GM08714 (cell line): Measurements from ENCODE around the gene CCNF.
"Not testable (repeated sequence)": the region's sequence is repeated elsewhere in the genome, so short reads cannot be mapped to it uniquely, and the experiment has no call there.

ENCODE experiments used
- H3K4me3 ChIP-seq: fragments of 200-500 bp; sonication (Bioruptor generic); 2 replicates; pipeline ENCODE4 v1.5.1; 2014; ENCODE audit warnings: mild to moderate bottlenecking, low read length, inconsistent platforms
- ZNF274 ChIP-seq: IDR thresholded peaks from 2 replicates; pipeline ENCODE4 v1.6.1; 2012; ENCODE audit warnings: mild to moderate bottlenecking, low read depth, low read length

Gene CCNF

GRCh38 chr16:2424061-2425007, 4.9 kb upstream of the CCNF start:
- no peak for TF ChIP-seq ZNF274
- H3K4me3 ChIP-seq, result no peak overlapping the region

- TF ChIP-seq ZNF274, result no peak
- no peak overlapping the region for H3K4me3 ChIP-seq
Measured at GRCh38 chr16:2425008-2425518, 4.2 kb upstream of the CCNF start.

- TF ChIP-seq ZNF274, result no peak
- H3K4me3 ChIP-seq, result no peak overlapping the region
Measured at GRCh38 chr16:2425825-2426430, 3.3 kb upstream of the CCNF start.

- H3K4me3 ChIP-seq, result no peak overlapping the region
- no peak for TF ChIP-seq ZNF274
Measured at GRCh38 chr16:2426941-2427361, 2.3 kb upstream of the CCNF start.

GRCh38 chr16:2427526-2427925, 1.7 kb upstream of the CCNF start:
- no peak overlapping the region for H3K4me3 ChIP-seq
- TF ChIP-seq ZNF274, result no peak

GRCh38 chr16:2428051-2428783, 1.0 kb upstream of the CCNF start:
- TF ChIP-seq ZNF274, result no peak
- H3K4me3 ChIP-seq, result peak overlapping the region; percentile 84; the same call in 1 of the 2 replicates

GRCh38 chr16:2428784-2429033, 538 bp upstream of the CCNF start:
- H3K4me3 ChIP-seq, result peak overlapping the region; percentile 84

GRCh38 chr16:2429771-2430663, 770 bp downstream of the CCNF start:
- peak overlapping the region; percentile 88 for H3K4me3 ChIP-seq
- no peak for TF ChIP-seq ZNF274

More at GRCh38 chr16:2428784-2429033, 538 bp upstream of the CCNF start:
- no peak for TF ChIP-seq ZNF274

GRCh38 chr16:2432286-2432685, 3.0 kb downstream of the CCNF start:
- no peak for TF ChIP-seq ZNF274
- no peak overlapping the region for H3K4me3 ChIP-seq

GRCh38 chr16:2432801-2433505, 3.7 kb downstream of the CCNF start:
- no peak overlapping the region for H3K4me3 ChIP-seq
- no peak for TF ChIP-seq ZNF274

GRCh38 chr16:2435236-2435635, 6.0 kb downstream of the CCNF start:
- not testable (repeated sequence) for H3K4me3 ChIP-seq

- no peak for TF ChIP-seq ZNF274
- H3K4me3 ChIP-seq, result no peak overlapping the region
Measured at GRCh38 chr16:2436110-2436509, 6.9 kb downstream of the CCNF start.
